Measurements from ENCODE around the gene GDPD3. TPM values are rescaled to one million over a fixed set of nuclear protein-coding genes. Genes with fewer than 3 reads are reported as not detected.

Gene GDPD3
- polyA plus RNA-seq, 1 donor (not counting 4 experiments of a cell fraction or from before 2014, with no cell fraction given) = 1.1 TPM

GRCh38 chr16:30151091-30151490 is 37.8 kb upstream of the GDPD3 start:
- H3K9ac ChIP-seq (ENCODE audit: control insufficient read depth, extremely low read depth, insufficient read depth, low read length) = no peak overlapping the region
- no peak overlapping the region for H2AFZ ChIP-seq (ENCODE audit: control insufficient read depth, low read length)
- no peak overlapping the region for H3K4me2 ChIP-seq (ENCODE audit: control insufficient read depth, extremely low read depth, insufficient read depth, low read depth, low read length)
- H3K36me3 ChIP-seq (ENCODE audit: control insufficient read depth in 2 of 2, extremely low read depth in 1 of 2, insufficient read depth in 2 of 2, low read length in 2 of 2) = no peaks in the 10 kb centered on the region
- H3K27ac ChIP-seq (ENCODE audit: control insufficient read depth, insufficient read depth, low read length) = no peak overlapping the region
- H3K4me1 ChIP-seq (ENCODE audit: control insufficient read depth, extremely low read depth, insufficient read depth, low read length) = no peaks in the 10 kb centered on the region
- no peak overlapping the region for H3K4me3 ChIP-seq (ENCODE audit: control insufficient read depth in 2 of 3, extremely low read depth in 1 of 3, insufficient read depth in 2 of 3, low read depth in 1 of 3, low read length in 3 of 3)
- H4K20me1 ChIP-seq (ENCODE audit: control insufficient read depth, extremely low read depth, insufficient read depth, low read length) = no peaks in the 10 kb centered on the region
- DNase-seq (ENCODE audit: low read depth, low spot score) = no peak
- H3K27me3 ChIP-seq (ENCODE audit: control insufficient read depth, extremely low read depth, insufficient read depth, low read length) = no peaks in the 10 kb centered on the region
- no peaks in the 10 kb centered on the region for H3K79me2 ChIP-seq (ENCODE audit: control insufficient read depth, insufficient read depth, low read length)
- no peaks in the 10 kb centered on the region for H3K9me1 ChIP-seq (ENCODE audit: control insufficient read depth, extremely low read depth, insufficient read depth, low read length)
- TF ChIP-seq EZH2 (IDR thresholded peaks at IDR 0.05; ENCODE audit: low read length) = no peak
- TF ChIP-seq, protein P1, sequence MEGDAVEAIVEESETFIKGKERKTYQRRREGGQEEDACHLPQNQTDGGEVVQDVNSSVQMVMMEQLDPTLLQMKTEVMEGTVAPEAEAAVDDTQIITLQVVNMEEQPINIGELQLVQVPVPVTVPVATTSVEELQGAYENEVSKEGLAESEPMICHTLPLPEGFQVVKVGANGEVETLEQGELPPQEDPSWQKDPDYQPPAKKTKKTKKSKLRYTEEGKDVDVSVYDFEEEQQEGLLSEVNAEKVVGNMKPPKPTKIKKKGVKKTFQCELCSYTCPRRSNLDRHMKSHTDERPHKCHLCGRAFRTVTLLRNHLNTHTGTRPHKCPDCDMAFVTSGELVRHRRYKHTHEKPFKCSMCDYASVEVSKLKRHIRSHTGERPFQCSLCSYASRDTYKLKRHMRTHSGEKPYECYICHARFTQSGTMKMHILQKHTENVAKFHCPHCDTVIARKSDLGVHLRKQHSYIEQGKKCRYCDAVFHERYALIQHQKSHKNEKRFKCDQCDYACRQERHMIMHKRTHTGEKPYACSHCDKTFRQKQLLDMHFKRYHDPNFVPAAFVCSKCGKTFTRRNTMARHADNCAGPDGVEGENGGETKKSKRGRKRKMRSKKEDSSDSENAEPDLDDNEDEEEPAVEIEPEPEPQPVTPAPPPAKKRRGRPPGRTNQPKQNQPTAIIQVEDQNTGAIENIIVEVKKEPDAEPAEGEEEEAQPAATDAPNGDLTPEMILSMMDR (optimal IDR thresholded peaks at IDR 0.05 in 1 of 3, IDR thresholded peaks at IDR 0.05 in 1 of 3, conservative IDR thresholded peaks at IDR 0.05 in 1 of 3; ENCODE audit: extremely low read depth in 1 of 3, insufficient read depth in 2 of 3, low read length in 3 of 3) = no peak
- no peaks in the 10 kb centered on the region for H3K9me3 ChIP-seq (ENCODE audit: control insufficient read depth, low read depth, low read length)
- dilution Hi-C loops (cut with MboI; ENCODE audit: extremely low pct_ligation_motif_present, low sequenced_read_pairs) = no loop called here
- FAIRE-seq = no peak

DNA sequence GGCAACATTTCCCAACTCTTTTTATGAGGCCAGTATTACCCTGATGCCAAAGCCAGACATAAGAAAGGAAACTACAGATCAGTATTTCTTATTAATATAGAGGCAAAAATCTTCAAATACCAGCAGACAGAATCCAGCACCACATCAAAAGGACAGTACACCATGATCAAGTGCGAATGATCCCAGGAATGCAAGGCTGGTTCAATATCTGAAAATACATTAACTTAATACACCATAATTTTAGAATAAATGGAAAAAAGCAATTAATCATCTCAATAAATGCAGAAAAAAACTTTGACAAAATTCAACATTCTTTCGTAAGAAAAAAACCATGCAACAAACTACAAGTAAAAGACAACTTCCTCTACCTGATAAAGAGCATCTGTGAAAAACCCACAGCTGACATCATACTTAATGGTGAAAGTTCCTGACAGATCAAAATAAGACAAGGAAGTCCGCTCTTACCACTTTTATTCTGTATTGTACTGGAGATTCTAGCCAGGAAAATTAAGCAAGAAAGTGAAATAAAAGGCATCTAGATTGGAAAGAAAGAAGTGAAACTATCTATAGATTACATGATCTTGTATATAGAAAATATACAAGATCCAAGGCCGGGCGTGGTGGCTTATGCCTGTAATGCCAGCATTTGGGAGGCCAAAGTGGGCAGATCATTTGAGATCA is 36.1 kb upstream of the GDPD3 start:
- dilution Hi-C loops (cut with MboI; ENCODE audit: extremely low pct_ligation_motif_present, low sequenced_read_pairs) = no loop called here
- TF ChIP-seq, protein P1 (optimal IDR thresholded peaks at IDR 0.05 in 1 of 3, IDR thresholded peaks at IDR 0.05 in 1 of 3, conservative IDR thresholded peaks at IDR 0.05 in 1 of 3; ENCODE audit: extremely low read depth in 1 of 3, insufficient read depth in 2 of 3, low read length in 3 of 3) = no peak
- TF ChIP-seq EZH2 (IDR thresholded peaks at IDR 0.05; ENCODE audit: low read length) = no peak
- Histone ChIP-seq H3K9me3 (ENCODE audit: control insufficient read depth, low read depth, low read length) (no peaks in the 10 kb centered on the region), H3K4me2 (ENCODE audit: control insufficient read depth, extremely low read depth, insufficient read depth, low read depth, low read length) (no peak overlapping the region), H3K4me3 (ENCODE audit: control insufficient read depth in 2 of 3, extremely low read depth in 1 of 3, insufficient read depth in 2 of 3, low read depth in 1 of 3, low read length in 3 of 3) (no peak overlapping the region), H3K79me2 (ENCODE audit: control insufficient read depth, insufficient read depth, low read length) (no peaks in the 10 kb centered on the region), H3K27me3 (ENCODE audit: control insufficient read depth, extremely low read depth, insufficient read depth, low read length) (no peaks in the 10 kb centered on the region), H3K27ac (ENCODE audit: control insufficient read depth, insufficient read depth, low read length) (no peak overlapping the region), H3K4me1 (ENCODE audit: control insufficient read depth, extremely low read depth, insufficient read depth, low read length) (no peaks in the 10 kb centered on the region), H3K36me3 (ENCODE audit: control insufficient read depth in 2 of 2, extremely low read depth in 1 of 2, insufficient read depth in 2 of 2, low read length in 2 of 2) (no peaks in the 10 kb centered on the region), H3K9ac (ENCODE audit: control insufficient read depth, extremely low read depth, insufficient read depth, low read length) (no peak overlapping the region), H3K9me1 (ENCODE audit: control insufficient read depth, extremely low read depth, insufficient read depth, low read length) (no peaks in the 10 kb centered on the region), H2AFZ (ENCODE audit: control insufficient read depth, low read length) (no peak overlapping the region), H4K20me1 (ENCODE audit: control insufficient read depth, extremely low read depth, insufficient read depth, low read length) (no peaks in the 10 kb centered on the region)
- FAIRE-seq (no peak), DNase-seq (ENCODE audit: low read depth, low spot score) (no peak)

Measured in keratinocyte (primary cell).